D721Med (cell line): ENCODE data around the gene HECTD2.
"Not testable (repeated sequence)": the region's sequence is repeated elsewhere in the genome, so short reads cannot be mapped to it uniquely, and the experiment has no call there.

Experiments used
- DNase-seq: peaks from one replicate; pipeline ENCODE4 v3.0.0; 2011; ENCODE audit warnings: low spot score; ENCODE audit not compliant: insufficient read length
- FAIRE-seq: peaks from 2 replicates; lab custom pipeline; 2011; peaks lifted over from hg19 to GRCh38; lab: Jason Lieb, UNC
- TF ChIP-seq, protein P1 (sequence below): IDR thresholded peaks from 2 replicates; pipeline ENCODE4 v1.5.1; 2012; ENCODE audit warnings: mild to moderate bottlenecking, control low read depth; ENCODE audit not compliant: insufficient read depth; ENCODE audit errors: missing control alignments

Gene HECTD2

GRCh38 chr10:91409869-91410637 lies at the start of gene HECTD2:
Gene HECTD2 (plus strand): TSS chr10:91410344. CDS start chr10:91410439, 95 bp downstream.
- TF ChIP-seq, protein P1, sequence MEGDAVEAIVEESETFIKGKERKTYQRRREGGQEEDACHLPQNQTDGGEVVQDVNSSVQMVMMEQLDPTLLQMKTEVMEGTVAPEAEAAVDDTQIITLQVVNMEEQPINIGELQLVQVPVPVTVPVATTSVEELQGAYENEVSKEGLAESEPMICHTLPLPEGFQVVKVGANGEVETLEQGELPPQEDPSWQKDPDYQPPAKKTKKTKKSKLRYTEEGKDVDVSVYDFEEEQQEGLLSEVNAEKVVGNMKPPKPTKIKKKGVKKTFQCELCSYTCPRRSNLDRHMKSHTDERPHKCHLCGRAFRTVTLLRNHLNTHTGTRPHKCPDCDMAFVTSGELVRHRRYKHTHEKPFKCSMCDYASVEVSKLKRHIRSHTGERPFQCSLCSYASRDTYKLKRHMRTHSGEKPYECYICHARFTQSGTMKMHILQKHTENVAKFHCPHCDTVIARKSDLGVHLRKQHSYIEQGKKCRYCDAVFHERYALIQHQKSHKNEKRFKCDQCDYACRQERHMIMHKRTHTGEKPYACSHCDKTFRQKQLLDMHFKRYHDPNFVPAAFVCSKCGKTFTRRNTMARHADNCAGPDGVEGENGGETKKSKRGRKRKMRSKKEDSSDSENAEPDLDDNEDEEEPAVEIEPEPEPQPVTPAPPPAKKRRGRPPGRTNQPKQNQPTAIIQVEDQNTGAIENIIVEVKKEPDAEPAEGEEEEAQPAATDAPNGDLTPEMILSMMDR, result peak; percentile 44
- FAIRE-seq (no peak), DNase-seq (peak; percentile 17)

GRCh38 chr10:91360461-91360860 lies 49.7 kb upstream of the HECTD2 start:
- FAIRE-seq (no peak), DNase-seq (no peak)
- TF ChIP-seq, protein P1, result no peak

GRCh38 chr10:91365519-91365918 lies 44.6 kb upstream of the HECTD2 start:
- FAIRE-seq, DNase-seq: not testable (repeated sequence)

DNA sequence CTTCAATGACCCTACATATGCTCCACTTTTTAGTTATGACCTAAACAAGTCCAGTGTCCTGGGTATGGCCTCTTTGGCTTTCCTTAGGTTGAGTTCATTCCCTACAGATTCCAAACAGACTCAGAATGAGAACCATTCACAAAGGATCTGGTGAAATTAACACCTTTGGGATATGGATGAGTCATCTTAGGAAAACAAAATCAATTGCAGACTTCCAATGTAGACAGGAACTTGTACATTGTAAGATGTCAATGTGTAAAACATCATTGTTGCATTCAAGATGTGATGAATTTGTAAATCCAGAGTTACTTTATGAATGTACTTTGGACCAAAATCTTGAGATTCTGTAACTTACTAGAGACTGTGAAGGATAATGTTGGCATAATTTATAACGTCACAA lies 43.4 kb upstream of the HECTD2 start:
- FAIRE-seq, result no peak
- DNase-seq, result no peak
- TF ChIP-seq, protein P1, result no peak

DNA sequence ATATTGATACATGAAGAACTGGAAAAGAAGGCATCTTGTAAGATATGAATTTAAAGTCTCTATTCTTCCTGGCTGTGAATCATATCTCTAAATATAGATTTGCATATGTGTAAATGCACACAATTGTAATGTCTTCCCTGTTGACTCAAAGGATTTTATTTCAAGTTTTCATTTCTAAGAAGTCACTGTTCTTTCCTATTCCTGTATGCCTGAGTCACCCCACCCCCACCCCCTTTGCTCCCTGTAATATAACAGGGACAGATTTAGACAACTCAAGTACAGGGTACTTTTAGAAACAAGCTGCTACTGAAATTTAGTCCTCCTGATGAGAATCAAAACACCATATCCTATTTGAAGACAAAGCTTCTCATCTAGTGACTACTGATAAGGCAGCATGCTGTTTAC lies 43.0 kb upstream of the HECTD2 start:
- TF ChIP-seq, protein P1, result no peak
- FAIRE-seq (no peak), DNase-seq (no peak)

- DNase-seq (no peak), FAIRE-seq (no peak)
- TF ChIP-seq, protein P1, result no peak
These were observed 42.6 kb upstream of the HECTD2 start for GRCh38 chr10:91367558-91367957.

DNA sequence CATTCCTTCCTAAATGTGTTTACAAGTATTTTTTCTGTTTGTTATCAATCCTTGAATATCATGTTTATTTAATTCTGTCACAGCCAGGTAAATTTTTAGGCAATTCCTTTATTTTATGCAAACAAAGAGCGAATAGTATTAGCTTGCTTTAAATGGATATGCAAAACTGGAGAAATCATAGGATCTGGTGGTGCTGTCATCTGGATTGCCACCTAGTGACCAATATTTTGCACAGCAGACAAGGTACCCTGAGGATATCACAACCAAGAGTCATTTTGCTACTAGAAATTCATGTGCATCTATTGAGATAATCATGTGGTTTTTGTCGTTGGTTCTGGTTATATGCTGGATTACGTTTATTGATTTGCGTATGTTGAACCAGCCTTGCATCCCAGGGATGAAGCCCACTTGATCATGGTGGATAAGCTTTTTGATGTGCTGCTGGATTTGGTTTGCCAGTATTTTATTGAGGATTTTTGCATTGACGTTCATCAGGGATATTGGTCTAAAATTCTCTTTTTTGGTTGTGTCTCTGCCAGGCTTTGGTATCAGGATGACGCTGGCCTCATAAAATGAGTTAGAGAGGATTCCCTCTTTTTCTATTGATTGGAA lies 40.1 kb upstream of the HECTD2 start:
- not testable (repeated sequence) for FAIRE-seq, DNase-seq
- TF ChIP-seq, protein P1, result peak; percentile 32
